Progenitor cell of endocrine pancreas (in vitro differentiated cells): ENCODE data around the gene CAPN6. TPM values are rescaled to one million over a fixed set of nuclear protein-coding genes. Genes with fewer than 3 reads are reported as not detected.

Experiments
- DNase-seq: peaks from one replicate; pipeline ENCODE4 v3.0.0; 2021; ENCODE audit warnings: low spot score; ENCODE audit not compliant: unreplicated experiment
- H3K27ac Mint-ChIP-seq: 2 replicates; pipeline ENCODE4 v1.8.0; 2021; ENCODE audit warnings: mild to moderate bottlenecking, moderate library complexity, mixed read lengths
- H3K27me3 Mint-ChIP-seq: 2 replicates; pipeline ENCODE4 v1.8.0; 2021; ENCODE audit warnings: mixed read lengths
- H3K36me3 Mint-ChIP-seq: 2 replicates; pipeline ENCODE4 v1.8.0; 2022; ENCODE audit warnings: mixed read lengths; ENCODE audit not compliant: insufficient read depth
- H3K4me1 Mint-ChIP-seq: 2 replicates; pipeline ENCODE4 v1.8.0; 2021; ENCODE audit warnings: low read depth, mixed read lengths
- H3K4me3 Mint-ChIP-seq: 2 replicates; pipeline ENCODE4 v1.8.0; 2021; ENCODE audit warnings: low read depth, mild to moderate bottlenecking, moderate library complexity, mixed read lengths
- H3K9me3 Mint-ChIP-seq: 2 replicates; pipeline ENCODE4 v1.8.0; 2021; ENCODE audit warnings: low read depth, mixed read lengths
- CTCF ChIP-seq: fragments of 200-600 bp; sonication (generic); IDR thresholded peaks from one replicate; pipeline ENCODE4 v1.5.0; 2021; ENCODE audit warnings: antibody characterized with exemption, mild to moderate bottlenecking; ENCODE audit not compliant: unreplicated experiment
- total RNA-seq: library from RNA; stranded (reverse); gene quantifications from 2 replicates; pipeline ENCODE4 v1.2.1, GENCODE V29; 2021

CAPN6 gene
- total RNA-seq, 1 donor from 2014 or later: 104 TPM

GRCh38 chrX:111207851-111208250, 62.4 kb downstream of the CAPN6 start:
- H3K36me3 Mint-ChIP-seq: no peaks in the 10 kb centered on the region
- no peak overlapping the region for H3K4me3 Mint-ChIP-seq
- no peaks in the 10 kb centered on the region for H3K27me3 Mint-ChIP-seq
- no peak for DNase-seq
- TF ChIP-seq CTCF: no peak
- no peaks in the 10 kb centered on the region for H3K9me3 Mint-ChIP-seq
- H3K27ac Mint-ChIP-seq: no peak overlapping the region
- no peaks in the 10 kb centered on the region for H3K4me1 Mint-ChIP-seq

- no peak overlapping the region for H3K4me3 Mint-ChIP-seq
- peaks cover 9% of the 10 kb centered on the region for H3K4me1 Mint-ChIP-seq
- no peak overlapping the region for H3K27ac Mint-ChIP-seq
- no peak for TF ChIP-seq CTCF
- no peaks in the 10 kb centered on the region for H3K27me3 Mint-ChIP-seq
- H3K36me3 Mint-ChIP-seq: peaks cover 7% of the 10 kb centered on the region
- no peak for DNase-seq
- H3K9me3 Mint-ChIP-seq: peaks cover 6% of the 10 kb centered on the region
Observed at GRCh38 chrX:111200327-111200726, 70.0 kb downstream of the CAPN6 start.

GRCh38 chrX:111199505-111199904, 70.8 kb downstream of the CAPN6 start:
- Mint-ChIP-seq H3K27ac (no peak overlapping the region), H3K27me3 (no peaks in the 10 kb centered on the region), H3K9me3 (peaks cover 6% of the 10 kb centered on the region), H3K36me3 (peaks cover 7% of the 10 kb centered on the region), H3K4me3 (no peak overlapping the region), H3K4me1 (peaks cover 9% of the 10 kb centered on the region)
- TF ChIP-seq CTCF: no peak
- DNase-seq: no peak

Other genes with a start within 250 kb of the CAPN6 start
- gene PAK3, start 174.3 kb downstream of the CAPN6 start, total RNA-seq: 16.8 and 18.4 TPM in 2 replicates
- 145 and 171 TPM in 2 replicates for gene DCX, start 141.7 kb upstream of the CAPN6 start, total RNA-seq
- gene SERTM2, start 241.2 kb upstream of the CAPN6 start, total RNA-seq: 0.72 and 0.95 TPM in 2 replicates